SW480 (cell line): ENCODE data around the gene MYZAP.
A peak's percentile ranks its signal among the peaks of the same experiment; 100 is the strongest.

Experiments used
- DNase-seq: peaks from one replicate; pipeline ENCODE4 v3.0.0-alpha.2; 2016; ENCODE audit warnings: low spot score

Gene MYZAP, protein sequence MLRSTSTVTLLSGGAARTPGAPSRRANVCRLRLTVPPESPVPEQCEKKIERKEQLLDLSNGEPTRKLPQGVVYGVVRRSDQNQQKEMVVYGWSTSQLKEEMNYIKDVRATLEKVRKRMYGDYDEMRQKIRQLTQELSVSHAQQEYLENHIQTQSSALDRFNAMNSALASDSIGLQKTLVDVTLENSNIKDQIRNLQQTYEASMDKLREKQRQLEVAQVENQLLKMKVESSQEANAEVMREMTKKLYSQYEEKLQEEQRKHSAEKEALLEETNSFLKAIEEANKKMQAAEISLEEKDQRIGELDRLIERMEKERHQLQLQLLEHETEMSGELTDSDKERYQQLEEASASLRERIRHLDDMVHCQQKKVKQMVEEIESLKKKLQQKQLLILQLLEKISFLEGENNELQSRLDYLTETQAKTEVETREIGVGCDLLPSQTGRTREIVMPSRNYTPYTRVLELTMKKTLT

DNA sequence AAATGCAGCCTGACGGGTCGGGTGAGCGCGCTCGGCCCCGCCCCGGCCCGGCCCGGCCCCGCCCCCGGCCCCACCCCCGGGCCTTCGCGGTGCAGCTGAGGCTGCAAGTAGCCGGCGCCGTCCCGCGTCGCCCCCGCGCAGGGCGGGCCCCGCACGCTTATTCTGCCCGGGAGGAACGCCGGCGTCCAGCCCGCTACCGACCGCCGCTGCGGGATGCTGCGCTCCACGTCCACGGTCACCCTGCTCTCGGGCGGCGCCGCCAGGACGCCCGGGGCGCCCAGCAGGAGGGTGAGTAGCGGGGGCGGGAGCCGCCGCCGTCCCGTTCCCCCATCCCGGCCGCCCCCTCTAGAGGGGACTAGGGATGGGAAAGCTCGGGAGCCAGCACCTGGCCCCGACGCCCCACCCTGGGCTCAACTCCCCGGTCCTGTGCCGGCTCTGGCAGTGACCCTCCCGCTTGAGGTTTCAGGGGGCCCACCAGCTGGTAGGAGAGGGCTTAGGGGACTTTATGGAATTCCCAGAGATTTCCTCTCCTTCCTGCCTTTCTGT is at the start of gene MYZAP:
MYZAP (plus strand) TSS at position 83 of the 546 bp plus-strand sequence; CDS start at position 214, 131 bp downstream.
- peak; percentile 40 for DNase-seq

DNA sequence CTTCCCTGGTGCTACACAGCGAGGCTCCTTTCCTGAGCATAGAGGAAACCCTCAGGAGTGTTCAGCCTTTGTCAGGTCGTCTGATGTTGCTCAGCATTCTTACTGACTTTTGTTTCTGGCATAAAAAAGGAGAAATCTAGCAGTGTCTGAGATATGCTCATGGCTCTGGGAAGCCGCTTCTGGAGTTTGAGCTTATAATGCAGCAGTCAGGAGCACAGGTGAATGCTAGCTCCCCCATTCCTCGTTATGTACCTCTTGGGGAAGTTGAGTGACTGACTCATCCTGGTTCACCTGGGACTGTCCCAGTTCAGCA is 49.2 kb upstream of the MYZAP start:
- DNase-seq: no peak

DNA sequence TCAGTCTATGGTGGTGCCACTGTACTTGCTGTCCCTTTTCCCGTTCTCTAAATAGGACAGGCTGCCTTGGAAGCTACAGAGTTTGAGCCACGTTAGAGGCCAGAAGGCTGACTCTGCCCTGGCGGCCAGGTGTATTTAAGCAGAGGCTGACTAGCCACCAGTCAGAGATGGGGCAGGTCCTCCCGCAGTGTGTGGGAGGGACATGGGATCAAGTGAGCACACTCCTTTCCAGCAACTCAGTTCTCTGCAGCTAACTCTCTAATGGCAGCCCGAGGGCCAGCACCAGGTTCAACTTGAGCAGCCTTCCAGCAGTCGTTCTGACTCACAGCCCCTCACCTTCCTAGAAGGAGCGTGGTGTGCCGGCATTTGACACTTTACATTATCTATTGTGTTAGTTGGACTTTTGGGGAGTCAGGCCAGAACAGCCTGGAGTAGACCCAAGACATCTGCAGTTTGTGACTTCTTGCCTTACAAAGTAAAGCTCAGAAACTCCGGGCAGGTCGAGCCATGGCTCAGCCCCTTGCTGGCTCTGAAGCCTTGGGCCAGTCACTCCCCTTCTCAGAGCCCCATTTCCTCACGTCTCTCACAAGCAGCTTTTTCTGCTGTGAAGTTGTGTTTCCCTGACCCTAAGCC is 46.7 kb upstream of the MYZAP start:
- DNase-seq: no peak

DNA sequence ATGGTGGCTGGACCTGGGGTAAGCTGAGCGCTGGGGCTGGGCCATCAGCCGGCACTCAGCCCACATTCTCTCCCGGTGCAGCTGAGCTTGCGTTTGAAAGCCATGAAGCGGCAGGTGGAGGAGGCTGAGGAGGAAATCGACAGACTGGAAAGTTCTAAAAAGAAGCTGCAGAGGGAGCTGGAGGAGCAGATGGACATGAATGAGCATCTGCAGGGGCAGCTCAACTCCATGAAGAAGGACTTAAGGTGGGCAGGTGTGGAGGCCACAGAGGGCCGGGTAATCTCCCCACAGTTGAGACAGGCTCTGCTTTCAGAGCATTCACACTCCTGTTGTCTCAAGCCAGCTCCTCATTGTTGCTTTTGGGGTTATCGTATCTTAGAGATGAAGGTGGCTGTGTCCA is 45.7 kb upstream of the MYZAP start:
- DNase-seq: no peak

DNA sequence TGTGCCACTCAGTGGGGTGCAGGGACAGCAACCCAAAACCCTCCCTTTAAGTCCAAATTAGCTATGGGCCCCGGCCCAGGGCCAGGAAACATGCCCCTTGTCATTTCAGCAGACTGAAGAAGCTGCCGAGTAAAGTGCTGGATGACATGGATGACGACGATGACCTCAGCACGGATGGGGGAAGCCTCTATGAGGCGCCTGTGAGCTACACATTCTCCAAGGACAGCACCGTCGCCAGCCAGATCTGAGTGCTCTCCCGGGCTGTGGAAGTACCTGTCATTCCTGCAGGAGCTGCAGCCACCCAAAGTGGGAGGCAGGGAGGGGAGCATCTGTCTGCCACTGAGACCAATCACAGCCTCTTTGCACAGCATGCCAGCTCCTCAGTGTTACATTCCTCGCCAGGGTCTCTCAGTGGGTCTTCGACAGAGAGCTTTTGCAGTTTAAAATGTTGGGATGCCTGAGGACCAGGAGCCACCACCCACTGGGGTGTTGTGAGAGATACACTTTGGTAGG is 44.4 kb upstream of the MYZAP start:
- no peak for DNase-seq

DNA sequence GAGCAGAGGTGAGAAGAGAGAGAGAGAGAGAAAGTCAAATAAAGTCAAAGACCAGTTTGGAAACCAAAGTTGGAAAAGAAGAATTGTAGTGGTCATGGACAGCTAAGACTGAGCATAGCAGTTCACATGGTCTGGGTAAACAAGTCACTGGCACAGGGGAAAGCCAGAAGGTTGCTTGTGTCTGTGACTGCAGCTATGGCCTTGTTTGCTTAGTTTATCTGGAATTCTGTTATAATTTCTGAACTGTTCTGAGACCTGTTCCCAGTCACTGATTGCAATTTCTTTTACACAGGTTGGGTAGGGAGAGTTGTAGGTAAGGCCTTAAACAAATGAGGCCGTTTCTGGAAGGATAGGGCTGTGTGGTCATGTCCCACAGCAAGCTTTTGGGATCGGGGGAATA is 43.4 kb upstream of the MYZAP start:
- DNase-seq: no peak

DNA sequence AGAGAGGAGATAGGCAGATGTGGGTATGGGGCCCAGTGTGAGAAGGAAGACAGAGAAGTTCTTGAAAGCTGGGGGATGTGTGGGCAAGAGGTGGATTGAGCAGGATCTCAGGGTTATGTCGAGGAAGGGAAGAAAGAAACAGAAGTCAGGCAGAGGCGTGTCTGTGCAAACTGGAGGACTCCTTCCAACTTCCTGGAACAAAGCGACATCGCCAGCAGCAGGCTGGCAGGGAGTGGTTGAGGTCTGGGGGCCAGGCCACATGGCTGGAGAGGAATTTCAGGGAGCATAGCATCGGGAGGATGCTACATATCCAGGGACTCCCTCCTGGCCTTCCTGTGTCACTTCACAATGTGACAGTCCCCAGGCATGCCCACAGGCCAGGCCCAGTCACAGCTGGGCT is 42.9 kb upstream of the MYZAP start:
- no peak for DNase-seq

DNA sequence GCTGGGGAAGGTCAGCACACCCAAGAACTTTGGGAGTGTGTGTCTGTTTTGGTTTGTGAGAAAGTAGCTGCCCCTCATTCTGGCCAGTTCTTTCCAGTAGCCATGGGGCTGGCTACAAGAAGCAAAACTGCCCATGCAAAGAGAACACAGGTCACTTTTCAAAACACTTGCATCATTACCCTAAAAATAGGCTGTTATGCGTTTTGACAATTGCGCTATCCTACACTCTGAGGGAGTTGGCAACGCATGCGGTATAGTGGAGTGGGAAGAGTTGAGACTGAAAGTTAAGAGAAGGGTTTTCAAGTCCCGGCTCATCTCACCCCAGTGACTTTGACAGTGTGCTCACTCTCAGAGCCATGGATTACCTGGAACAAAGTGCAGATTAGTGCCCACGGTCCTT is 41.8 kb upstream of the MYZAP start:
- no peak for DNase-seq

DNA sequence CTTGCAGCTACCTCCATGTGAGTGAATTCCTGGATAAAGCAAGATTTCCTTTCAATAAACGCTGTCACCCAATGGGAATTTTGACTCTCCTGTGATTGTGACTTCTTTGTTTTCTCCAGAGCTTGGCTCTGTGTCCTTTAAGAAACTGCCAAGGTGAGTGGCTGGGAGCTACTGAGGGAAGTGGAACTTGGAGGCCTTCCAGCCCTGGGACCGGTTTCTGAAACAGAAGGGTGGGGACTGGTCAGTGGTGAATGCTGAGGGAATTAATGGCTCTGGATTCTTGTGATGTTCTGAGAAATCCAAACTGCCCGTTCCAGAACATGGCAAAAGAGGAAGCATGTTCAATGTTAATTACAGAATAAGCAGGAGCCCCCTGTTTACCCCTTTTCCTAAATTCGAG is 41.1 kb upstream of the MYZAP start:
- no peak for DNase-seq

DNA sequence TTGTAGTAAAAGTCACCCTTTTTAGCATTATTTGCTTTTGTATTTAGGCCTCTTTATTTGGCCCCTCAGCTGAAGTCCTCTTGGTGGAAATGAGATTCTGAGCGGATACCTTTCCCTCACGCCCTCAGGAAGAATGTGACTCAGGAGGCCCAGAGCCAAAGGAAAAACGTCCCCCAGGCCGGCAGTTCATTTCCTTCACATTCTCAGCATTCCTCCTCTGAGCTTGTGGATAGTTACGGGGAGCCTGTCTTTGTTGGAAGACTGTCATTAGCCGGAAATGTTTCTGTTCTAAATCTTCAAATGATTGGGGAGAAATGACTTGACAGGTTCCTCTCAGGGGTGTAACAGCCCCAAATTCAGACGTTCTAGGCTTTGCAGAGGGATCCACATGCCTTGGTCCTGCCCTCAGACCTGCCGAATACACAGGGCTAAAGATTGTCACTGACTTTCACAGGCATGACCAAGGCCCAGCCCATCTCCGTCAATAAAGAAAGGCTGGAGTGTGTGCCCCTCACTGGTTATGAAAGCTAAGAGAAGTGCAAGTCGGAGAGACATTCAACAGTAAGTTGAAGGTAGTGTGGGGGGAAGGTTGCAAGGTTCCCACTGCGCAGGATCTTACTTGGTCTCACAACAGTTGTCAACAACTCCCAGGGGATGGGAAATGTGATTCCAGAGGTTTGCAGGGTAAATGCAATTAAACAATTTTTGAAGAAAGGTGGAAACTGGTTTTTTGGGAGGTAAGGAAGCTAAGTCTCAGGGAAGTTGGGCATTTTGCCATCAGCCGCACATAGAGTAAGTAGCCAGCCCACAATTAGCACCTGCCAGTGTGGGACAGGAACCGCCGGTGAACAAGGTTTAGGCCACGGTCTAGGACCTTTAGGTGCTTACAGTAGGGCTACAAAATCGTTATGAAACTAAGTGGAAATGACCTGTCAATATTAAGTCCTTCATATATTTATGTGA is 39.7 kb upstream of the MYZAP start:
- DNase-seq: peak; percentile 59

DNA sequence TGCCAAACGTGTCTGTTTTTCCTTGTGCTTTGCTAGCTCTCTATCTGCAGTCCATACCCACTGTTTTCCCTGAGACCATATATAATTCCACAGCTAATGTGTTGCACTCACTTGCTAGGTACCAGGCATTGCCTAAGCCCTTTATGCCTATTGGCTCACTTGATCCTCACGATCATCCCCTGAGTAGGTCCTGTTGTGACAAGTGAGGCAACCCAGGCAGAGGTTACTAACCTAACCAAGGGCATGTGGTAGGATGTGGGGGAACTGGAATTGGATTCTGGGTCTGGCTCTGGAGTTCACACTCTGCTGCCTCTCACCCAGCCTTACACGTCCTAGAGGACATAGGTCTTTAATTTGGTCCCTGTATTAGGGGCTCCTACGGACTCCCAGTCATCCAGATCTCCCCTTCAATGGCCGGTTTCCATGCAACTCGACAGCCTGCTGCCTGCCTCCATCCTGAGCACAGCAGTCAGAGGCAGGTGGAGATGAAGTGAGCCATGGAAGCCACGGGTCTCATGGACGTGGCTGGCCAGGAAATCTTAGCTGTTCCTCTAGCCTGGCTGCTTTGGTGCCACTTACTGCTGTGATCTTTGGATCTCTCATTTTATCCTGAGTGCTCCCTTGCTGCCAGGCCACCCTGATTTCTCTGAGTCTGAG is 38.9 kb upstream of the MYZAP start:
- DNase-seq: no peak

DNA sequence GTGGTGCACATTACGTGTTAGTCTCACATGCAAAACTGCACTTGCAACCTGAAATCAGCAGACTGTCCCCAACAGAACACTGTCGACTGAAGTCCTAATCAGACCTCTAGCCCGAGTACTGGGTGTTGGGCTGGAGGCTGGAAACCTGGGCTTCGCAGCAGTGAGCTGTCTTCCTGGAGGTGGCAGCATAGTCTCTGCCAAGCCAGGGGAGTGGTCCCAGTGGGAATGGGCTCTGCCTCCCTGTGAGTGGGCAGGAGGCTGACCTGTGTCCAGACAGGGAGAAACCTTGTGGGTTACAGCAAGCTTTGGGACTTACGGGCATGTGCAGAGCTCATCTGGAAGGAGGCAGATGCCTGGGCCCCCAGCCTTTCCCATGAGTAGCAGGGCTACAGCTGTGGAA is 38.2 kb upstream of the MYZAP start:
- no peak for DNase-seq

DNA sequence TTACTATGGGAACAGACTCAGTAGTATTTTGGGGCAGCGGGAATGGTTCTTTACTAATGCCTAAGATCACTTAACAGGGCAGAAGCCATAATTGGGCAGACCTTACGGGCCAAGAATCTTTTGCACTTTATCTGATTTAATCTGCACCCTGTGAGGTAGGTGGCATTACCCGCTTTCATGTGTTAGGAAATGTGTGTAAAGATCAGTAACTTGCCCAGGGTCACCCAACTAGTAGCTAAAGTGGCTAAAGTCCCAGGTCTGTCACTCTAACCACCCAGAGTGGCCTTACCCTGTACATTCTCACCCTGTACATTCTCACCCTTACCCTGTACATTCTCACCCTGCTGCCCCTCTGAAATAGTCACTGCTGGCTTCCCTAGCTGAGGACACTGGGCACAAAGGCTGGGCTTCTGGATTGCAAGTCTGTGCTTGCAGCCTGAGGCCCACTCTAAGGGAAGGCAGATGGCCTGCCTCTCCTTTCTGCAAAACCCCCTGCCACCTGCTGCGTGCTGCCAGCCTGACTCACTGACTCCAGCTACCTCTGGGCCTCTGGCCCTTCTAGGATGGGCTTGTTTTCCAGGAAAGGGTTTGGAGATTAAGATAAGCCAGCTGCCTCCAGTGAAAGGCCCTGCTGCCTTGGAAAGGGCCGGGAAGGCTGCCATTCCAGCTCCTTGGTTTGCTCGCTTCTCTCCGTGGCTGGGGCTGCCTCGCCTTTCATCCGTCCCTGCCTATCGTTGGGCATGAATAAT is 37.5 kb upstream of the MYZAP start:
- DNase-seq: no peak

DNA sequence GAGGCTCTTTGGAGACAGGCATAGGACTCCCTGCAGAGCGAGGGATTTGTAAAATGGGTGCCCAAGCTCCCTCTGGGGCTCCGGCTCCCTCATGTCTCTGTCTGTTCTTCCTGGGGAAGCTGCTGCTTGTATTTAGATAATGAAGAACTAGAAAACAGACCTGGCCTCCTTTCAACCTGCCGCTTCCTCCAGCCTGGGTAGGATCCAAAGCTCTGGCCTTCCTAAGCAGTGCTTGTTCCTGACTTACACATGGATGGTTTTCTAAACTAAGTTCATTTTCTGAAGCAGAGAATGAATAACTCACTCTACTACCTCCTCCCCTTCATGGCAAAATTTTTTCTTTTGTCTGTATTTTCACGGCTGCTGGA is 36.9 kb upstream of the MYZAP start:
- DNase-seq: no peak

DNA sequence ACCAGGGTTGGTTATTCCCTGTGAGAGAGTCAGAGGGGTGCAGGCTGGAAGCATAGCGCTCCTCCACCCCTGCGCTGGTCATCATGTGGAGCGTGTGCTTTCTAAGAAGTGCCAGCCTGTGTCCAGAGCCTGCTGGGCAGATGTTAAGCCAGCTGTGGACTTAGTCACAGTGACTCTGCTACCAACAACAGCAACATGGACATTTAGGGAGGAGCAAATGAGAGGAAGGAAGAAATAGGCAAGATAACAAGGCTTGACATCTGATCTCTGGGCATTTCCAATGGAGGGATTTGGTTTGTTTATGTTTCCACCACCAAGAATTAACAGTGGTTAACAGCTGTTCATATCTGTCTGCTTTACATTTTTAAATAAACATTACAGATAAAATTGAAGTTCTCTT is 36.4 kb upstream of the MYZAP start:
- DNase-seq: no peak

DNA sequence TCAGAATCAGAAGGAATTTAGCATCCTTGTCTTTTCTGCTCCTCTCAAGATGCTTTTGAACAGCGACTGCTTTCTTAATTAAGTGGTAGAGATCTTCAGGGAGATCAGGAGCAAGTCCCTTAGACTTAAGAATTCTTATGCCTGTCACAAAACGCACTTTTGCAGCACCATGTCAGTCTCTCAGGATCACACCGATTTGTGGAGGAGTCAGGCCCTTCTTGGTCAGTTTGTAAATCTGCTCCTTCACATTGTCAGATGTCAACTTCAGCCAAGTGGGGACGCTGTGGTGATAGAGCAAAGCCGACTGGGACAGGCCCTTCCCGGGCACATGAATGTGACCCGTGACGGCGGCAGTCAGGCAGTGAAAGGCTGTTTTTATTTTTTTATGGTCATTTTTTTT is 35.7 kb upstream of the MYZAP start:
- DNase-seq: no peak

DNA sequence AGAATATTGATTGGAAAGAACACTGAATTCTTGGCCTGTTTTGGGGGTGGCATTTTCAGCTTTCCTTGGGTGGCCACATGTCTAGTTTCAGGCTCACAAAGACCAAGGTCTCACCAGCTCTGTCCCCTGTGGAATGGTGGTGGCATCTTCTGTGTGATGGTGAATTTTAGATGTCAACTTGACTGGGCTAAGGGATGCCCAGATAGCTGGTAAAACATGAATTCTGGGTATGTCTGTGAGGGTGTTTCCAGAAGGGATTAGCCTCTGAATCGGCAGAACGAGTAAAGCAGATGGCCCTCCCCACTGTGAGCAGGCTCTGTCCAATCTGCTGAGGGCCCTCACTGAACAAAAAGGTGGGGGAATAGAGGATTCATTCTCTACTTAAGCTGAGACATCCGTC is 34.4 kb upstream of the MYZAP start:
- no peak for DNase-seq

DNA sequence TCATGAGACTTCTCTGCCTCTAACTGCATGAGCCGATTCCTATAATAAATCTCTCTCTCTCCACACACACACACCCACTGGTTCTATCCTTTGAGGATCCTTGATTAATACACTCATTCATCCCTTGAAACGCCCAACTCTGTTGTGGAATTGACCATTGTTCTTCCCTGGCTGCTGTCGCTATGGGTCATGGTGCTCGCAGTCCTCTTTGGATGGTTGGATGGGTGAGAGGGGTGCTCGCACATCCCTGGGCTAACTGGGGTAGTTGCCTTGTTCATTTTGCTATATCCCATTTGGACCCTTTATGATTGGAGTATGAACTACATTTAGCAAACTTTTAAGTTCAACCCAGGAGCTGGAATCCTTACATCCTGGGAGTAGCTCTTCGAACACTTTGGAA is 33.9 kb upstream of the MYZAP start:
- DNase-seq: no peak

DNA sequence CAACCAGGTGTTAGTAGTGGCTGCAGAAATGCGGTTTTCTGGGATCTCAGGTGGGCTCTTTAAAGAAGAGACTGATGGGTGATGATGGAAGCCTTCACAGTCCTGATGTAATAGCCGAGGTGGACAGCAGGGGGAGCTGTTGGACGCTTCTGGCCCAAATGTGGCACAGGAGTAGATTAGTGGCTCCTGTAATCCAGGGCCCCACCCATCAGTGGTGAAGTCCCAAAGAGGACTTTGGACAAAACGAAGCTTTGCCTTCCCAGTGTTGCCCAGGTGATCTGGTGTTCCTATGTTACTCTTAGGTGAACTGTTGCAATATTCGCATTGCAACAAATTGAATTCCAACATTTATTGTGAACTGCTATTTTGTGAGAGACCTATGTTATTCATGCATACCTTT is 31.8 kb upstream of the MYZAP start:
- peak; percentile 54 for DNase-seq

DNA sequence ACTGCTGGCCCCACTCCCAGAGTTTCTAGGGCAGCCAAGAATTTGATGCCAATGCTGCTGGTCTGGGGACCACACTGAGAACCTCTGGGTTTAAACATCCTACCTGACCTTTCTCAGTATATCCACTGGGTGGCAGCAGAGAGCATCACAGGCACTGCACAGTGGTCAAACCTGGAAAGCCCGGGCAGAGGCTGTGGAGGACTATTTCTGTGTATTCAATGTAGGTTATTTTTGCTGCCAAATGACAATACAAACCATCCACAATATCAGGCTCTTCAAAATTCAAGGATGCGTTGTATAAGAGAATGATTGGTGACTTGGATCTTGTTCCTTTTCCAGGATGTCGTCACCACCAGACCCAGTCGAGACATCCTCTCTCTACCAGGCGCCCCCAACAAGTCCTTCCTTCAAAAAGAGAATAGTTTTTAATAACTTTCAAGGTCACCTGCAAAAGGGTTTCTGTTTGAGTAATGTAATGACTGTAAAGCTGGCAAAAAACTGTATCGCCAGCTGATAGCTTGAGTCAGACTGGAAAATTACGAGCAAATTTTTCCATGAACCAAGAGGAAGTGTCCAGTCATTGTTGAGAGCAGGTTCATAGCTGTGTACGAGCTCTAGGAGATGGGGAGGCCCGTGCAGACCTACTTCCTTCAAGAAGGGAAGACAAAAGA is 30.5 kb upstream of the MYZAP start:
- DNase-seq: peak; percentile 76
